PC-9 (cell line): ENCODE measurements around the gene ABCC2.

Experiments used
- CTCF ChIP-seq: fragments of 200-600 bp; sonication (generic); conservative IDR thresholded peaks from 2 replicates; pipeline ENCODE4 v1.6.1; 2017; ENCODE audit warnings: mixed run types, antibody characterized with exemption, mild to moderate bottlenecking, moderate library complexity
- EZH2 ChIP-seq: fragments of 200-600 bp; sonication (generic); IDR thresholded peaks from 2 replicates; pipeline ENCODE4 v1.8.0; 2017; ENCODE audit warnings: antibody characterized with exemption, low read depth

DNA sequence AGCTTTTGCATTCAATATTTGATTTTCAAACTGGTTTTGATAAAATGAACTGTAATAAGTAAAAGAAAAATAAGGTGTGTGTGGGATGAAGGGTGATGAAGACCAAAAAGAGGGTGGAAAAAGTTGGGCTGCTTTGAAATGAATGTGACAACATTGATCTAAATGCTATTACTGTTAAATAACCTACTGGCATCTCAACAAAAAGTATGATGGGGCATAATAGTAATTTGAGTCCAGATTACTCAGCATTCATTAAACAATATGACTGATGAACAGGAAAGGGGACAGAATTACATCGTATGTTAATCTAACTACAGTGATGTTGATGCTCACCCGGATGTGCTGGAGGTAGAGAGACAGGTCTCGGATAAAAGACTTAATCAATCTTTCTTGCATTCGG is 112.2 kb downstream of the ABCC2 start:
- TF ChIP-seq EZH2 (no peak), CTCF (no peak)
